Measurements from ENCODE around the gene CAPZA2.

DNA sequence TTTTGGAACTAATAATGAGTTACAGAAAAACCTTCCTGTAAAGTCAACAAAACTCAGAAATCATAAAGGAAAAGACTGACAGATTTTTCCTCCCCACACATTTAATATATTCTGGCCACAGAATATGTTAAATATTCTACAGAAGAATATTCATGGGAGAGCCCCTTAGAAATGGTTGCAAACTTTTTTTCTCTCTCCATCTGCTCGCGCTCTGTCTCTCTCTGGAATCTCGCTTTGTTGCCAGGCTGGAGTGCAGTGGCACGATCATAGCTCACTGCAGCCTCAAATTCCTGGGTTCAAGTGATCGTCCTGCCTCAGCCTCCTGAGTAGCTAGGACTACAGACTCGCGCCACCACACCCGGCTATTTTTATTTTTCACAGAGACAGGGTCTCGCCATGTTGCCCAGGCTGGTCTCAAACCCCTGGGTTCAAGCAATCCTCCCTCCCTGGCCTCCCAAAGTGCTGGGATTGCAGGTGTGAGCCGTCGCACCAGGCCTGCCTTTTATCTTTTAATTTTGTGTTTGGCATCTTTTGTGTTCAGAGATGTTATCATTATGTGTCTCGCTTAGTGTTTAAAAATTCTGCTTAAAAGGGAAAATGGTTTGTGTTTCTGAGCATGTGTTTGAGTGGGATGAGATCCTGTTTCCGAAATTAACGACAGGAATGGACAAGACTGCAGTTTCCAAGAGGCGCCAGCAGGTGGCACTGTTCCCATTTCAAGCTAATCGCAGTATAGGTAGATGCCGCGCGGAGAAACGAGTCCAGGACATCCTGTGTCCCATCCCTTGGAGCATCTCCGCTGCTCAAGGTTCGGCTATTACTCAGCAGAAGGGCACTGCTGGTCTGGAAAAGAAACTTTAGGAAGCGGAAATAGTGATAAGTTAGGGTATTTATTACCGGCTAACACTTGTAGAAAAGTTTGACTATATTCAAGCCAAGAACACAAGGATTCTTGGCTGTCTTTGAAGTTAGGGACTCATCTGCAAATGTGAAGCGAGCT is 67.8 kb downstream of the CAPZA2 start:
- TF ChIP-seq EZH2 (IDR thresholded peaks at IDR 0.05; ENCODE audit: insufficient read depth, poor library complexity, severe bottlenecking) (no peak), EZH2phosphoT487 (IDR thresholded peaks at IDR 0.05; ENCODE audit: insufficient read depth, low read depth) (no peak)
